Heart left ventricle (tissue), 16 donors: ENCODE measurements around the gene ERMN. TPM values are rescaled to one million over a fixed set of nuclear protein-coding genes. Genes with fewer than 3 reads are reported as not detected.

Source experiments
- ATAC-seq, 4 donors: fragments of 200-7000 bp; cut with Tn5 transposase; one replicate each; pipeline ENCODE4 v1.9.1; 2020 to 2022; ENCODE audit warnings: moderate library complexity in 4 of 4, mild to moderate bottlenecking in 3 of 4, moderate number of reproducible peaks in 1 of 4
- DNase-seq, 5 donors: peaks; one replicate each; pipeline ENCODE4 v3.0.0-alpha.2; 2020
- H3K27ac ChIP-seq, 12 donors: fragments of 200-600 bp; sonication (generic) in 4 of 12; one replicate each; pipeline versions ENCODE4 v1.5.0 to v1.8.0; 2016 to 2022; ENCODE audit warnings: mild to moderate bottlenecking in 2 of 12
- H3K27me3 ChIP-seq, 9 donors: fragments of 200-600 bp; sonication (generic) in 2 of 9; one replicate each; pipeline versions ENCODE4 v1.5.1 to v1.8.0; 2016 to 2022; ENCODE audit warnings: mild to moderate bottlenecking in 3 of 9
- H3K36me3 ChIP-seq, 9 donors: fragments of 200-600 bp; sonication (generic) in 2 of 9; one replicate each; pipeline versions ENCODE4 v1.5.0 to v1.8.0; 2018 to 2022; ENCODE audit warnings: mild to moderate bottlenecking in 2 of 9
- H3K4me1 ChIP-seq, 12 donors: fragments of 200-600 bp; sonication (generic) in 4 of 12; one replicate each; pipeline versions ENCODE4 v1.5.0 to v1.8.0; 2016 to 2022; ENCODE audit warnings: mild to moderate bottlenecking in 3 of 12
- H3K4me3 ChIP-seq, 12 donors: fragments of 200-600 bp; sonication (generic) in 4 of 12; one replicate each; pipeline versions ENCODE4 v1.5.0 to v1.8.0; 2017 to 2022; ENCODE audit warnings: mild to moderate bottlenecking in 9 of 12, moderate library complexity in 4 of 12
- H3K9me3 ChIP-seq, 12 donors: fragments of 200-600 bp; sonication (generic) in 4 of 12; one replicate each; pipeline versions ENCODE4 v1.5.0 to v1.8.0; 2016 to 2022; ENCODE audit warnings: mild to moderate bottlenecking in 1 of 12
- CTCF ChIP-seq, 12 donors: fragments of 200-600 bp; sonication (generic) in 4 of 12; IDR thresholded peaks; one replicate each; pipeline versions ENCODE4 v1.5.0 to v1.8.0; 2018 to 2022; ENCODE audit warnings: antibody characterized with exemption in 12 of 12, mild to moderate bottlenecking in 5 of 12
- POLR2A ChIP-seq, 2 donors: fragments of 450-650 bp; IDR thresholded peaks; one replicate each; pipeline ENCODE4 v1.6.1; 2017; ENCODE audit warnings: antibody characterized with exemption in 2 of 2, mild to moderate bottlenecking in 2 of 2, moderate library complexity in 2 of 2
- WGBS, 4 donors: extraction: QIAGEN DNeasy Blood & Tissue Kit in 2 of 4; methylation state at CpG; one replicate each; pipeline versions ENCODE4 v1.1.5 to v1.1.7; 2013 to 2018; 5-methylcytosine and 5-hydroxymethylcytosine counted together
- intact Hi-C, 10 donors: fragments of 100-400 bp; cut with DNase I; formaldehyde crosslinking; loops; one replicate each; pipeline versions ENCODE4 v1.11.1 to v1.14.2; 2022
- polyA plus RNA-seq, 2 donors: library from polyadenylated mRNA; stranded (reverse); fragments of 200-250 nt; gene quantifications; one replicate each; pipeline ENCODE4 v1.2.3, GENCODE V29; 2013
- total RNA-seq, 9 donors: library from RNA; depleted of rRNA in 2 of 9; stranded (reverse); fragments of >200 nt in 2 of 9; fragmentation: NEBNext Ultra II Directional in 3 of 9; extraction: Animal tissue kit (Norgen Biotek cat#: 25700) in 3 of 9; gene quantifications; one replicate each; pipeline versions ENCODE4 v1.1.0 to v1.2.4, GENCODE V29; 2016 to 2023
- donor health status: ischemic (EF 13 %, LVEDD 7.1; RV severe dilation, severe dysfunction).
- donor health status: healthy with polysubstance abuse.
- donor health status: DM: no; HTN: yes; CAD: no.
- donor health status: DM: no; HTN: no; CAD: no.
- donor health status: ischemic (EF 25% LVEDD 6.9; RV normal size, moderate dysfunction).
- donor health status: ischemic (EF 25% LVEDD 5.7; RV mildly dilated, moderate dysfunction).
- donor health status: healthy.
- donor health status: DM: yes; HTN: yes; CAD: no.
- donor health status: ischemic (EF 35%, LVEDD 5.7; RV mildly dilated, moderate dysfunction).
- donor health status: nonischemic (EF 11% LVEDD 7.7; RV severe dilation, severe dysfunction).
- donor health status: DM: yes; HTN: yes; CAD: no.
- donor health status: PGD.
- donor health status: ischemic (EF 29% LVEDD 5.4; RV normal size, mild dysfunction).
- donor health status: nonischemic (EF 23%, LVEDD 6.1; RV moderate dilation, normal function).

ERMN gene
- total and polyA plus RNA-seq, 11 donors = 0.05 to 1.1 (median 0.08) TPM; not detected in 6

DNA sequence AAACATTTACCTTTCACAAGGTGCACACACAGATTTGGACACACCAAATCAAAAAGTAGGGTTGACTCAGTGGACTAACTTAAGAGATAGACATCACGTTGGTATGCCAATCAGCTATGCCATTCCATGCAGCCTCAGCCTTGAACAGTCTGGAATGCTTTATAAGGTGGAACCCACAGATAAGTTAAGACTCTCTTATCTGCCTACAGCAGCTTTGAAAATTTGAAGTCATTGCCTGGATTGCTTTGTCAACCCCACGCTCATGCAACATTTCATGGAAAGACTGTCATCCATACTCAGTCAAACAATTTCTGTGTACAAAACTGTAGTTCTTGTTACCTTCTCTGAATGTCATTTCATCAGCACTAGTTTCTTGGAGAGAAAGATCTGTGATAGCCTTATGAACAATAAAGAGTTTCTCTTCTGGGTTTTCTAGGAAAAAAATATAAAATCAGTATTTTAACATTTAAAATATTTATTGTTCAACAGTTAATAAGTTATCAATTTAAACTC is 1.2 kb downstream of the ERMN start:
- 68 to 79% (median 71%) methylated on average over 2 of the region's 2 CpGs for WGBS, 4 donors
- no peaks in the 10 kb centered on the region for H3K36me3 ChIP-seq
- H3K27ac ChIP-seq = no peak overlapping the region
- no peak for DNase-seq
- no peaks in the 10 kb centered on the region for H3K9me3 ChIP-seq
- TF ChIP-seq CTCF (IDR thresholded peaks at IDR 0.05) (no peak), POLR2A (IDR thresholded peaks at IDR 0.05) (no peak)
- H3K4me3 ChIP-seq = no peak overlapping the region
- peaks cover 0 to 11% (median 0%) of the 10 kb centered on the region in 12 donors for H3K4me1 ChIP-seq
- no peak for ATAC-seq
- intact Hi-C loops = loop anchor here in 4 of 10 donors (10.0 kb wide), 5 partner anchors 160 to 680 kb away; no protein-coding TSS in a partner anchor
- H3K27me3 ChIP-seq = peaks cover 0 to 5% (median 0%) of the 10 kb centered on the region in 9 donors

DNA sequence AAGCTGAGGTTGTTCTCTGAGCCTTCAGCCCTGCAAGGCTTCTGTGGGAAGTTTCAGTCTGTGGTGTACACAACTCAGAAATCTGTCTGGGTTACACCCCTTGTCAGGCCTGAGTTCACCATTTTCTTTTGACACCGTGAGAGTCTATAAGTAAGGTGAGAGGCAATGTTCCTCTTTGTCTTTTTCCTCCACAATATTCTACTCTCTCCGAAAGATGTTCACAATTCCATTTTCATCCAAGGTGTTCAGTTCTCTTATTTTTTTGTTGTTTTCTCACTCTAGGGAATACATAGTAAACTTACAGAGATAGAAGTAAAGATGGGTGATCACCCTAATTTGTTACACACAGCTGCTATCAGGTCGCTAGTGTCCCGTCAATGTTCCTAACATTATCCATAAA is 3.2 kb downstream of the ERMN start:
- DNase-seq = no peak
- Histone ChIP-seq H3K27me3 (peaks cover 0 to 5% (median 0%) of the 10 kb centered on the region in 9 donors), H3K4me1 (peaks cover 0 to 6% (median 0%) of the 10 kb centered on the region in 12 donors), H3K27ac (no peak overlapping the region), H3K9me3 (no peaks in the 10 kb centered on the region), H3K4me3 (no peak overlapping the region), H3K36me3 (no peaks in the 10 kb centered on the region)
- TF ChIP-seq POLR2A (IDR thresholded peaks at IDR 0.05) = no peak
- no peak for TF ChIP-seq CTCF (IDR thresholded peaks at IDR 0.05)
- ATAC-seq = no peak
- whole genome bisulfite sequencing, 4 donors = 87 to 95% (median 92%) methylated on average over 4 of the region's 4 CpGs
- intact Hi-C loops = loop anchor here in 4 of 10 donors (10.0 kb wide), 5 partner anchors 162 to 682 kb away; no protein-coding TSS in a partner anchor

GRCh38 chr2:157321466-157321865 is 4.2 kb downstream of the ERMN start:
- H3K27ac ChIP-seq = no peak overlapping the region
- no peaks in the 10 kb centered on the region for H3K4me1 ChIP-seq
- 68 to 80% (median 73%) methylated on average over 2 of the region's 2 CpGs for WGBS, 4 donors
- no peak overlapping the region for H3K4me3 ChIP-seq
- no peak for ATAC-seq
- intact Hi-C loops = loop anchor here in 4 of 10 donors (10.0 kb wide), 5 partner anchors 163 to 683 kb away; no protein-coding TSS in a partner anchor
- H3K27me3 ChIP-seq = peaks cover 0 to 5% (median 0%) of the 10 kb centered on the region in 9 donors
- H3K9me3 ChIP-seq = no peaks in the 10 kb centered on the region
- H3K36me3 ChIP-seq = no peaks in the 10 kb centered on the region
- DNase-seq = no peak
- no peak for TF ChIP-seq CTCF (IDR thresholded peaks at IDR 0.05)
- TF ChIP-seq POLR2A (IDR thresholded peaks at IDR 0.05) = no peak

- no peaks in the 10 kb centered on the region for H3K36me3 ChIP-seq
- ATAC-seq (no peak), DNase-seq (no peak)
- H3K4me3 ChIP-seq = no peak overlapping the region
- intact Hi-C loops = loop anchor here in 4 of 10 donors (10.0 kb wide), 5 partner anchors 164 to 684 kb away; no protein-coding TSS in a partner anchor
- peaks cover 0 to 5% (median 0%) of the 10 kb centered on the region in 9 donors for H3K27me3 ChIP-seq
- no peaks in the 10 kb centered on the region for H3K9me3 ChIP-seq
- no peak overlapping the region for H3K27ac ChIP-seq
- TF ChIP-seq POLR2A (IDR thresholded peaks at IDR 0.05) (no peak), CTCF (IDR thresholded peaks at IDR 0.05) (no peak)
- no peaks in the 10 kb centered on the region for H3K4me1 ChIP-seq
These were observed 5.2 kb downstream of the ERMN start for GRCh38 chr2:157320409-157320808.
